Vagina (tissue), 2 donors: ENCODE measurements around the gene PDIK1L. TPM values are rescaled to one million over a fixed set of nuclear protein-coding genes. Genes with fewer than 3 reads are reported as not detected.

Experiments
- DNase-seq, 2 donors: peaks; one replicate each; pipeline ENCODE4 v3.0.0-alpha.2; 2017; ENCODE audit errors: extremely low spot score in 2 of 2
- H3K27ac ChIP-seq: fragments of 200-600 bp; sonication (generic); one replicate; pipeline ENCODE4 v1.5.1; 2019
- H3K27me3 ChIP-seq: fragments of 200-600 bp; sonication (generic); one replicate; pipeline ENCODE4 v1.5.1; 2019
- H3K36me3 ChIP-seq, 2 donors: fragments of 200-600 bp; sonication (generic); one replicate each; pipeline ENCODE4 v1.5.1; 2017 to 2019
- H3K4me1 ChIP-seq: fragments of 200-600 bp; sonication (generic); one replicate; pipeline ENCODE4 v1.5.1; 2019
- H3K4me3 ChIP-seq, 2 donors: fragments of 200-600 bp; sonication (generic); 1 replicate in 1 of 2; 2 replicates in 1 of 2; pipeline ENCODE4 v1.5.1; 2016 to 2019
- H3K9me3 ChIP-seq: fragments of 200-600 bp; sonication (generic); one replicate; pipeline ENCODE4 v1.5.1; 2019
- CTCF ChIP-seq, 3 experiments: fragments of 450-650 bp in 2 of 3; fragments of 200-600 bp in 1 of 3; sonication (generic) in 1 of 3; IDR thresholded peaks; one replicate each; pipeline ENCODE4 v1.5.1; 2017 to 2019; ENCODE audit warnings: antibody characterized with exemption in 3 of 3, mild to moderate bottlenecking in 2 of 3, moderate library complexity in 2 of 3
- POLR2A ChIP-seq, 2 donors: fragments of 450-650 bp; IDR thresholded peaks; one replicate each; pipeline ENCODE4 v1.6.1; 2017; ENCODE audit warnings: antibody characterized with exemption in 2 of 2, mild to moderate bottlenecking in 2 of 2, moderate library complexity in 2 of 2
- POLR2AphosphoS5 ChIP-seq, 2 donors: sonication (generic); formaldehyde crosslinking; IDR thresholded peaks; one replicate each; pipeline ENCODE4 v1.9.0; 2017; ENCODE audit warnings: antibody characterized with exemption in 2 of 2, mild to moderate bottlenecking in 2 of 2, low read depth in 1 of 2; ENCODE audit not compliant: insufficient read depth in 1 of 2
- intact Hi-C: fragments of 100-400 bp; cut with DNase I; formaldehyde crosslinking; loops from one replicate; pipeline ENCODE4 v1.15.1; 2023
- total RNA-seq: library from RNA; depleted of rRNA; stranded (reverse); fragments of >200 nt; gene quantifications from one replicate; pipeline ENCODE4 v1.2.3, GENCODE V29; 2016

The PDIK1L gene
- total RNA-seq, 1 donor from 2014 or later = 5.6 TPM

DNA sequence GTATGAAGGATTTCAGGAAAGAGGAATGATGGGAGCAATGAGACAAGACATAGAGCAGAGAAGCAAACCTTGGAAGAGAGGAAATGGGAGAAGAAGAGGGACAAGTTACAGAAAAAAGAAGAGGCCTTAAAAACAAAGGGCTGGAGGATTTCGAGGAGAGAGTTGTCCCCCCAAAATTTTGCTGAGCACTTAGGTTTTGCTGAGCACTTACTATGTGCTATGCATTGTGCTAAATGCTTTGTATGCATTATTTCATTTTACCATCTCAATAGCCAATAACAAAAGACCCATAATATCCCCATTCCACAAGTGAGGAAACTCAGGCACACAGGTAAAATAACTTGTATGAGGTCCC, 41.7 kb upstream of the PDIK1L start:
- Histone ChIP-seq H3K4me3 (no peak overlapping the region), H3K27ac (no peak overlapping the region), H3K9me3 (no peaks in the 10 kb centered on the region), H3K4me1 (no peaks in the 10 kb centered on the region), H3K36me3 (no peaks in the 10 kb centered on the region), H3K27me3 (no peaks in the 10 kb centered on the region)
- no peak for DNase-seq
- intact Hi-C loops = no loop called here
- no peak for TF ChIP-seq CTCF (IDR thresholded peaks at IDR 0.05)
- no peak for TF ChIP-seq POLR2A (IDR thresholded peaks at IDR 0.05)
- no peak for TF ChIP-seq POLR2AphosphoS5 (IDR thresholded peaks at IDR 0.05; ENCODE audit: insufficient read depth in 1 of 2, low read depth in 1 of 2)

DNA sequence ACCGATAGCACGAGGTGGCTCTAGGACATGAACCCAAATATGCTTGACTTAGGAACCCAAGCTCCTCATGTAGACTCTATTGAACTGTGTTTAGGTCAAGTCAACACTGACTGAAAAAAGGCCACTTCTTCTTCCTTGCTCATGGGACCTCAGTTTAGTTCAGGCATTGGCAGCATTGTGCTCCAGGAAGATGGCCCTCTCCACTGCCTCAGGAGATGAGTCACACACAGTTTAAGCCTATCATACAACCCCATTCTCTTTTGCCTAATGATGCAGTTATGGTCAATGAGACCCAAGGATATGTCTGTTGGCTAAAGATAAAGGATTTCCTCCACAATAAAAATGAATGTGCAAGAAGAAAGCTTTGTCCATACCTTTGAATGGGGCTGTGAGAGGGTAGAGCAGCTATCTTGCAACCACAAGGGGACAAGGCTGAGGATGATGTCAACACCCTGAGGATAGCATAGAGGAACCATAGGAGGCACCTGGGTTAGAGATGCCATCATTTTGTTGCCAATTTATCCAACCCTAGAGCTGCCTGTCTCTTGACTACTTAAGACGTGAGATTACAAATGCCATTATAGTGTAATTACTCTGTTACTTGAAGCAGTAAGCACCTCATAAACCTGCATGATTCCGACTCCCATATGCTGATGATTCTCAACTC, 41.2 kb upstream of the PDIK1L start:
- no peak for TF ChIP-seq CTCF (IDR thresholded peaks at IDR 0.05)
- no peak for TF ChIP-seq POLR2AphosphoS5 (IDR thresholded peaks at IDR 0.05; ENCODE audit: insufficient read depth in 1 of 2, low read depth in 1 of 2)
- TF ChIP-seq POLR2A (IDR thresholded peaks at IDR 0.05) = no peak
- intact Hi-C loops = no loop called here
- Histone ChIP-seq H3K27ac (no peak overlapping the region), H3K9me3 (no peaks in the 10 kb centered on the region), H3K36me3 (no peaks in the 10 kb centered on the region), H3K27me3 (no peaks in the 10 kb centered on the region), H3K4me3 (no peak overlapping the region), H3K4me1 (no peaks in the 10 kb centered on the region)
- no peak for DNase-seq

- no peaks in the 10 kb centered on the region for H3K27me3 ChIP-seq
- no peak for TF ChIP-seq POLR2AphosphoS5 (IDR thresholded peaks at IDR 0.05; ENCODE audit: insufficient read depth in 1 of 2, low read depth in 1 of 2)
- no peak for DNase-seq
- intact Hi-C loops = no loop called here
- no peak overlapping the region for H3K27ac ChIP-seq
- no peak overlapping the region for H3K4me3 ChIP-seq
- no peaks in the 10 kb centered on the region for H3K36me3 ChIP-seq
- H3K4me1 ChIP-seq = no peaks in the 10 kb centered on the region
- no peaks in the 10 kb centered on the region for H3K9me3 ChIP-seq
Measured at GRCh38 chr1:26070963-26071342, 40.7 kb upstream of the PDIK1L start.

DNA sequence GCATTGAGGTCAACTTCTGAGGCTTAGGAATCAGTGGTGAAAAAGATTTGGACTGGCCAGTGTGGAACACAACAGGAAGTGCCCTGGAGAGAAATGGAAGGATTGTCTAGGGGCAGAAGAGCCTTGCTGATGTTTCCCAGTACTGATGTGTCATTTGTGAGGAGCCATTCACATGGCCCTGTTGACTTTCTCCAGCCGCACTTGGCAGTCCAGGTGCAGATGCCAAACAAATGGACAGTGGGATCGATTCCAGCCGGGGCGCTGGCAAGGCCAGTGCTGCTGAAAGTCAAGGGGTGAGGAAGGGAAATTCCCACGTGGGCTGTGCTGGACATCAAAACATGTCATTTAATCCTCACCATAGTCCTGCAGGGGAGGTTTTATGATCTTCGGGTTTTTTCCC, 39.3 kb upstream of the PDIK1L start:
- TF ChIP-seq POLR2A (IDR thresholded peaks at IDR 0.05) (no peak), POLR2AphosphoS5 (IDR thresholded peaks at IDR 0.05; ENCODE audit: insufficient read depth in 1 of 2, low read depth in 1 of 2) (no peak), CTCF (IDR thresholded peaks at IDR 0.05) (no peak)
- intact Hi-C loops = no loop called here
- Histone ChIP-seq H3K4me1 (no peaks in the 10 kb centered on the region), H3K27ac (no peak overlapping the region), H3K4me3 (no peak overlapping the region), H3K36me3 (no peaks in the 10 kb centered on the region), H3K27me3 (no peaks in the 10 kb centered on the region), H3K9me3 (no peaks in the 10 kb centered on the region)
- no peak for DNase-seq

DNA sequence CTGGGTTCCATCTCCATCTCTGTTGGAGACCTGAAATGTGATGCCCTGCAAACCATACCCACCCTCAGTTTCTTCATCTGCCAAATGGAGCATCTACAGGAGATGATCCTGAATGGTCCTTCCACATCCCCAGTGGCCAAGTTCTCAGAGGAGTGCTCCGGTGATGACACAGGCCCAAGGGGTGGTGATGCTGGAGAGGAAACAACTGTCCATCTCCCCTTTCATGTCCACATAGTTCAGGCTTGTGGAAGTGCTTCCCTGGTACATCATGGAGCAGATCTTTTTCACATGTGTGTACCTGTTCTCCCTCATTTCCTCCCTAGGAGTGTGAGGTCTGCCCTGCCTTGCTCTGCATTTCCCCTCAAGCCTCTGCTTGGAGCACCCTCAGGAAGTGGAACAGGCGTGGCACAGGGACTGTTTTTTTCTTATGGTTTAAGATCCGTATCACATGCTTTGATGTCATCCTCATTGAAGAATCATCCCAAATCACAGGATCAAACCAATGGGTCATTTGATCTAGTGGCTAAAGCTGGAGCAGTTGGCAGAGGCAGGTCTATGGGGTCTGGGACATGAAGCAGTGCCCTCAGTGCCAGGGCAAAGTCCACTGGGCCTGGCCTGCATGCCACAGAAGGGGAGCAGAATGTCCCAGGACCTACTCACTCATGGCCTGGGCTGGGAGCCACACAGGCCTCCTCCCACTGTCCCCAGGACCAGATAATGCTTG, 36.0 kb upstream of the PDIK1L start:
- H3K9me3 ChIP-seq = no peaks in the 10 kb centered on the region
- H3K4me3 ChIP-seq = no peak overlapping the region
- H3K4me1 ChIP-seq = no peaks in the 10 kb centered on the region
- intact Hi-C loops = no loop called here
- DNase-seq = no peak
- no peak overlapping the region for H3K27ac ChIP-seq
- H3K36me3 ChIP-seq = no peaks in the 10 kb centered on the region
- TF ChIP-seq POLR2AphosphoS5 (IDR thresholded peaks at IDR 0.05; ENCODE audit: insufficient read depth in 1 of 2, low read depth in 1 of 2) = no peak
- TF ChIP-seq POLR2A (IDR thresholded peaks at IDR 0.05) = no peak
- TF ChIP-seq CTCF (IDR thresholded peaks at IDR 0.05) = no peak
- no peaks in the 10 kb centered on the region for H3K27me3 ChIP-seq
